Measurements from ENCODE around the gene PLD4. TPM values are rescaled to one million over a fixed set of nuclear protein-coding genes. Genes with fewer than 3 reads are reported as not detected.

The PLD4 gene, protein sequence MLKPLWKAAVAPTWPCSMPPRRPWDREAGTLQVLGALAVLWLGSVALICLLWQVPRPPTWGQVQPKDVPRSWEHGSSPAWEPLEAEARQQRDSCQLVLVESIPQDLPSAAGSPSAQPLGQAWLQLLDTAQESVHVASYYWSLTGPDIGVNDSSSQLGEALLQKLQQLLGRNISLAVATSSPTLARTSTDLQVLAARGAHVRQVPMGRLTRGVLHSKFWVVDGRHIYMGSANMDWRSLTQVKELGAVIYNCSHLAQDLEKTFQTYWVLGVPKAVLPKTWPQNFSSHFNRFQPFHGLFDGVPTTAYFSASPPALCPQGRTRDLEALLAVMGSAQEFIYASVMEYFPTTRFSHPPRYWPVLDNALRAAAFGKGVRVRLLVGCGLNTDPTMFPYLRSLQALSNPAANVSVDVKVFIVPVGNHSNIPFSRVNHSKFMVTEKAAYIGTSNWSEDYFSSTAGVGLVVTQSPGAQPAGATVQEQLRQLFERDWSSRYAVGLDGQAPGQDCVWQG
- under 1 TPM; 0.53 to 0.65 TPM for polyA plus RNA-seq

DNA sequence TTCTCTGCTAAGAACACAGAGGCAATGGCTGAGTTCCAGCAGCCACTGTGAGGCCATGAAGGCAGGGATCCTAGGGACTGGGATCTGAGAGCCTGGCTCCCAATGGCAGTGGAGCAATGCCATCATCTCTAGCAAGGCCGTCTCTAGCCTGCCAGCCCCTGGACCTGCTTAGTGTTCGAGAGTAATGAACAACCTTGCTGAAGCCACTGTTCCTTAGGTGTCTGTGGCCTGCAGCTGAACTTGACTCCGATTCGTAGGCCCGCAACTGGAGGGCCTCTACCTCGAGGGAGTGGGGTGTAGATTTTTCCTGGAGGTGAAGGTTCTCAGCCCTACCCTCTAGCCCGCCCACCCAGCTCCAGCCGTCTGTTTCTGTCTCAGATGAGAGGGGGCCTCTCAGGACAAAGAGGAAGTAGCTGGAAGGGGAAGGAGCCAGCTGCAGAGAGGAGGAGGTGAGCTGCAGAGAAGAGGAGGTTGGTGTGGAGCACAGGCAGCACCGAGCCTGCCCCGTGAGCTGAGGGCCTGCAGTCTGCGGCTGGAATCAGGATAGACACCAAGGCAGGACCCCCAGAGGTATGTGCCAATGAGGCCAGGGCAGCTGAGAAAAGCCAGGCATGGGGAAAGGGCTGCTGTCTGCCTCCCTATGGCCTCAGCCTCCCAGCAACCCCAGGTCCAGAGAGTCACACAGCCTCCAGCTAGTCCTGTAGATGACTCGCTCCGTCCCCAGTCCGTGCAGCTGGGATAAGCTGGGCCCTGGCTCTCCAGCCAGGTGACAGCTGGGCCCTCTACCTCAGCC is at the start of gene PLD4:
PLD4 (plus strand) TSS at position 459 of the 793 bp plus-strand sequence. CDS start 2,262 bp downstream, outside the sequence.
- Histone ChIP-seq H3K36me3 (ENCODE audit: control insufficient read depth in 2 of 2, insufficient read depth in 2 of 2, low read length in 1 of 2) (no peaks in the 10 kb centered on the region), H3K4me1 (ENCODE audit: control insufficient read depth in 2 of 2, insufficient read depth in 2 of 2, low read length in 1 of 2) (no peaks in the 10 kb centered on the region)
- WGBS, 2 donors, result 84 to 86% methylated on average over 14 of the region's 14 CpGs

DNA sequence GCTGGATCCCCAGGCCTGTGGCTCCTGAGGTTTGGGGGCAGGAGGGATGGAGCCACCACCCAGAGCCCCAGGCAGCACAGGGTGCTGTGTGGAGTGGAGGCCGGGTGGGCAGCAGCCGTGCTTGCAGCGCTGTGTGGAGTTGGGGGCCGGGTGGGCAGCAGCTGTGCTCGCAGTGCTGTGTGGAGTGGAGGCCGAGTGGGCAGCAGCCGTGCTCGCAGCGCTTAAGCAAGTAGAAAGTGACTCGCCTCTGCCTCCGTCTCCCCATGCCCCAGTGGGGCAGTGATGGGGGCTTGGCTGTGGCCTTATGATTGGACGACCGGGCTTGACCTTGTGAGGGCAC is 49.3 kb upstream of the PLD4 start:
- Histone ChIP-seq H3K4me3 (ENCODE audit: low read depth in 1 of 2, low read length in 2 of 2) (no peak overlapping the region), H3K4me1 (ENCODE audit: control insufficient read depth in 2 of 2, insufficient read depth in 2 of 2, low read length in 1 of 2) (peaks cover 9 to 38% of the 10 kb centered on the region in 2 donors), H3K27me3 (ENCODE audit: control insufficient read depth in 1 of 2, insufficient read depth in 2 of 2, low read length in 2 of 2) (no peaks in the 10 kb centered on the region), H3K27ac (ENCODE audit: low read depth in 2 of 2, low read length in 1 of 2) (no peak overlapping the region), H3K36me3 (ENCODE audit: control insufficient read depth in 2 of 2, insufficient read depth in 2 of 2, low read length in 1 of 2) (peaks cover 0 to 29% of the 10 kb centered on the region in 2 donors), H3K9me3 (ENCODE audit: control insufficient read depth in 2 of 2, insufficient read depth in 1 of 2, low read depth in 1 of 2, low read length in 1 of 2) (no peaks in the 10 kb centered on the region)
- 92 to 93% methylated on average over 13 of the region's 13 CpGs for WGBS, 2 donors

More for the DNA sequence above, at the start of gene PLD4:
- Histone ChIP-seq H3K9me3 (ENCODE audit: control insufficient read depth in 2 of 2, insufficient read depth in 1 of 2, low read depth in 1 of 2, low read length in 1 of 2) (peaks cover 0 to 5% of the 10 kb centered on the region in 2 donors), H3K27me3 (ENCODE audit: control insufficient read depth in 1 of 2, insufficient read depth in 2 of 2, low read length in 2 of 2) (no peaks in the 10 kb centered on the region), H3K27ac (ENCODE audit: low read depth in 2 of 2, low read length in 1 of 2) (no peak within 1 kb of the TSS), H3K4me3 (ENCODE audit: low read depth in 1 of 2, low read length in 2 of 2) (no peak within 1 kb of the TSS)

GRCh38 chr14:104875811-104876210 is 48.9 kb upstream of the PLD4 start:
- Histone ChIP-seq H3K27ac (ENCODE audit: low read depth in 2 of 2, low read length in 1 of 2) (no peak overlapping the region), H3K4me1 (ENCODE audit: control insufficient read depth in 2 of 2, insufficient read depth in 2 of 2, low read length in 1 of 2) (peaks cover 9 to 38% of the 10 kb centered on the region in 2 donors)
- WGBS, 2 donors, result 88 to 93% methylated on average over 7 to 8 of the region's 8 CpGs

DNA sequence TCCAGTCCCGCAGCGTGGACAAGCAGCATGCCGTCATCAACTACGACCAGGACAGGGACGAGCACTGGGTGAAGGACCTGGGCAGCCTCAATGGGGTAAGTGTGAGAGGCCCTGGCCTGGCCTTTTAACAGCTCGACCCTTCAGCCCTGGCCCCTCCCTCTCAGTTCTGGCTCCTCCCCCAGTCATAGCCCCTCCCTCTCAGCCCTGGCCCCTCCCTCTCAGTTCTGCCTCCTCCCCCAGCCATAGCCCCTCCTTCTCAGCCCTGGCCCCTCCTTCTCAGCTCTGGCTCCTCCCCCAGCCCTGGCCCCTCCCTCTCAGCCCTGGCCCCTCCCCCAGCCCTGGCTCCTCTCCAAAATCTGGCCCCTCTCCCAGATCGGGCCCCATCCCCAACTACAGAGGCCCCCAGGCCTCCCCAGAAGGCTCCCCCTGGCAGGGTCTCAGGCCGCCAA is 48.4 kb upstream of the PLD4 start:
- H3K4me1 ChIP-seq (ENCODE audit: control insufficient read depth in 2 of 2, insufficient read depth in 2 of 2, low read length in 1 of 2), result peaks cover 9 to 38% of the 10 kb centered on the region in 2 donors
- no peak overlapping the region for H3K4me3 ChIP-seq (ENCODE audit: low read depth in 1 of 2, low read length in 2 of 2)
- peaks cover 0 to 34% of the 10 kb centered on the region in 2 donors for H3K36me3 ChIP-seq (ENCODE audit: control insufficient read depth in 2 of 2, insufficient read depth in 2 of 2, low read length in 1 of 2)
- no peaks in the 10 kb centered on the region for H3K9me3 ChIP-seq (ENCODE audit: control insufficient read depth in 2 of 2, insufficient read depth in 1 of 2, low read depth in 1 of 2, low read length in 1 of 2)
- no peaks in the 10 kb centered on the region for H3K27me3 ChIP-seq (ENCODE audit: control insufficient read depth in 1 of 2, insufficient read depth in 2 of 2, low read length in 2 of 2)
- 76 to 90% methylated on average over 8 of the region's 8 CpGs for WGBS, 2 donors
- H3K27ac ChIP-seq (ENCODE audit: low read depth in 2 of 2, low read length in 1 of 2), result no peak overlapping the region

More at GRCh38 chr14:104875811-104876210, 48.9 kb upstream of the PLD4 start:
- Histone ChIP-seq H3K9me3 (ENCODE audit: control insufficient read depth in 2 of 2, insufficient read depth in 1 of 2, low read depth in 1 of 2, low read length in 1 of 2) (no peaks in the 10 kb centered on the region), H3K27me3 (ENCODE audit: control insufficient read depth in 1 of 2, insufficient read depth in 2 of 2, low read length in 2 of 2) (no peaks in the 10 kb centered on the region), H3K36me3 (ENCODE audit: control insufficient read depth in 2 of 2, insufficient read depth in 2 of 2, low read length in 1 of 2) (peaks cover 0 to 31% of the 10 kb centered on the region in 2 donors), H3K4me3 (ENCODE audit: low read depth in 1 of 2, low read length in 2 of 2) (no peak overlapping the region)

GRCh38 chr14:104877066-104877805 is 47.4 kb upstream of the PLD4 start:
- no peaks in the 10 kb centered on the region for H3K9me3 ChIP-seq (ENCODE audit: control insufficient read depth in 2 of 2, insufficient read depth in 1 of 2, low read depth in 1 of 2, low read length in 1 of 2)
- H3K27ac ChIP-seq (ENCODE audit: low read depth in 2 of 2, low read length in 1 of 2), result no peak overlapping the region
- WGBS, 2 donors, result 80 to 84% methylated on average over 13 to 14 of the region's 14 CpGs
- no peak overlapping the region for H3K4me3 ChIP-seq (ENCODE audit: low read depth in 1 of 2, low read length in 2 of 2)
- H3K36me3 ChIP-seq (ENCODE audit: control insufficient read depth in 2 of 2, insufficient read depth in 2 of 2, low read length in 1 of 2), result peaks cover 0 to 34% of the 10 kb centered on the region in 2 donors
- peaks cover 9 to 40% of the 10 kb centered on the region in 2 donors for H3K4me1 ChIP-seq (ENCODE audit: control insufficient read depth in 2 of 2, insufficient read depth in 2 of 2, low read length in 1 of 2)
- H3K27me3 ChIP-seq (ENCODE audit: control insufficient read depth in 1 of 2, insufficient read depth in 2 of 2, low read length in 2 of 2), result no peaks in the 10 kb centered on the region

DNA sequence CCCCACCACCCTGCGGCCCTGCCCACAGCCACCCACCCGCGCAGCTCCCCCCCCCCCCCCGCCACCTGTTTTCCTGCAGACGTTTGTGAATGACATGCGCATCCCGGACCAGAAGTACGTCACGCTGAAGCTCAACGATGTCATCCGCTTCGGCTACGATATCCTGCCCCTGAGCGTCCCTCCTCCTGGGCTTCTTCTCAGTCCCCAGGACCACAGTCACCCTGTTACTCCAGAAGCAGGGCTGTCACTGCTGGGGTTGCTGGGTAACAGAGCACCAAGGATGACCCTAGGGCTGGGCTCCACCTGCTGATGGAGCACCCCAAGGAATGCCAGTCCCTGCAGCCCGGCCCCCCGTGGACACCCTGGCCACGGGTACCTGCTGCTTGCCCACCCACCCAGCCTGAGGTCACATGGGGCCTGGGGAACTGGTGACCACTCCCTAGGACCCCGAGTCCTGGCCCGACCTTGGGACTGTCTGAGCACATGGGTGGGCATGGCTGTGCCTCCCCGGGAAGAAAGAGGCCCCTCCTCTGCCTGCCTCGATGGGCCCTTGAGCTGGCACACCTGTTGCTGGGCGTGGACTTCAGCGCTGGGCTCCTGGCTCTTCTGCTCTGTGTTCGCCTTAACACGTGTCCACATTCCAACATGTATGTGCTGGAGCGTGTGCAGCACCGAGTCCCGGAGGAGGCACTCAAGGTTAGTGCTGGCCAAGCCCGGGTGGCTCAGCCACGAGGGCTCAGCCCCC is 46.7 kb upstream of the PLD4 start:
- no peak overlapping the region for H3K27ac ChIP-seq (ENCODE audit: low read depth in 2 of 2, low read length in 1 of 2)
- no peak overlapping the region for H3K4me3 ChIP-seq (ENCODE audit: low read depth in 1 of 2, low read length in 2 of 2)
- H3K9me3 ChIP-seq (ENCODE audit: control insufficient read depth in 2 of 2, insufficient read depth in 1 of 2, low read depth in 1 of 2, low read length in 1 of 2), result no peaks in the 10 kb centered on the region
- H3K4me1 ChIP-seq (ENCODE audit: control insufficient read depth in 2 of 2, insufficient read depth in 2 of 2, low read length in 1 of 2), result peaks cover 7 to 40% of the 10 kb centered on the region in 2 donors
- WGBS, 2 donors, result 65 to 72% methylated on average over 28 to 30 of the region's 30 CpGs
- no peaks in the 10 kb centered on the region for H3K27me3 ChIP-seq (ENCODE audit: control insufficient read depth in 1 of 2, insufficient read depth in 2 of 2, low read length in 2 of 2)
- H3K36me3 ChIP-seq (ENCODE audit: control insufficient read depth in 2 of 2, insufficient read depth in 2 of 2, low read length in 1 of 2), result peaks cover 0 to 35% of the 10 kb centered on the region in 2 donors

GRCh38 chr14:104878582-104878981 is 46.1 kb upstream of the PLD4 start:
- no peaks in the 10 kb centered on the region for H3K9me3 ChIP-seq (ENCODE audit: control insufficient read depth in 2 of 2, insufficient read depth in 1 of 2, low read depth in 1 of 2, low read length in 1 of 2)
- 82 to 85% methylated on average over 13 to 14 of the region's 14 CpGs for WGBS, 2 donors
- peaks cover 2 to 41% of the 10 kb centered on the region in 2 donors for H3K36me3 ChIP-seq (ENCODE audit: control insufficient read depth in 2 of 2, insufficient read depth in 2 of 2, low read length in 1 of 2)
- no peaks in the 10 kb centered on the region for H3K27me3 ChIP-seq (ENCODE audit: control insufficient read depth in 1 of 2, insufficient read depth in 2 of 2, low read length in 2 of 2)
- H3K27ac ChIP-seq (ENCODE audit: low read depth in 2 of 2, low read length in 1 of 2), result no peak overlapping the region
- no peak overlapping the region for H3K4me3 ChIP-seq (ENCODE audit: low read depth in 1 of 2, low read length in 2 of 2)
- peaks cover 2 to 39% of the 10 kb centered on the region in 2 donors for H3K4me1 ChIP-seq (ENCODE audit: control insufficient read depth in 2 of 2, insufficient read depth in 2 of 2, low read length in 1 of 2)

DNA sequence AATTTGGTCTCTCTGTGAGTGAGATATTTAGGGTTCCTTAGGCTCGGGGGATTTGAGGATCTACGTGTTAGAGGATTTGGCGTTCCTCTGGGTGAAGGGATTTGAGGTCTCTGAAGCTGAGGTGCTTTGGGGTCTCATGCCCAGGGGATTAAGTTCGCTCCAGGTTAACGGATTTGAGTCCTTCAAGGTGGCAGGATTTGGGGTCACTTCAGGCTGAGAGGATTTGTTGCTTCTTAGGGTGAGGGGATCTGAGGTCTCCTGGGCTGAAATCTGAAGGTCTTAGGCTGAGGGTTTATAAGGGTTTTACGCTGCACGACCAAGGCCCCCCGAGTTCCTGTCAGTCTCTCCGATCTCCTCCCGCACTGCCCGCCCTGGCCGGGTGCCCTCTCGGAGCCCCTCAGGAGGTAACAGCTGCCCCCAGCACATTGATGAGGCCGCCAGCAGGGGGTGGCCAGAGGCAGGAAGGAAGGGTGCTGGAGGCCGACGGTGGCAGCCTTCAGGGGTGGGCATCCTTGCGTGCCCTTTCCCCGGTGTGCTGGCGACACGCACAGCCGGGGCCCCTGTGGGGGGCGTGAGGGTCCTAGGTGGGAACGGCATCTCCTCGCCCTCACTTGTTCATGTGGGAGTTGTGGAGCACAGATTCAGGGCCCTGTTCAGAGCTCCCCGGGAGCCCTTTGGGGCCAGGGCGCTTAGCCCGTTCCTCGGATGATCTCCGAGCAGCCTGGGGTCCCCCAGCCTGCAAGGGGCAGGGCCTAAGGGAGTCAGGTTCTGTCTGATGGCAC is 45.3 kb upstream of the PLD4 start:
- H3K36me3 ChIP-seq (ENCODE audit: control insufficient read depth in 2 of 2, insufficient read depth in 2 of 2, low read length in 1 of 2), result peaks cover 3 to 47% of the 10 kb centered on the region in 2 donors
- WGBS, 2 donors, result 85 to 86% methylated on average over 29 of the region's 29 CpGs
- peaks cover 2 to 31% of the 10 kb centered on the region in 2 donors for H3K4me1 ChIP-seq (ENCODE audit: control insufficient read depth in 2 of 2, insufficient read depth in 2 of 2, low read length in 1 of 2)
- no peak overlapping the region for H3K4me3 ChIP-seq (ENCODE audit: low read depth in 1 of 2, low read length in 2 of 2)
- H3K9me3 ChIP-seq (ENCODE audit: control insufficient read depth in 2 of 2, insufficient read depth in 1 of 2, low read depth in 1 of 2, low read length in 1 of 2), result no peaks in the 10 kb centered on the region
- no peak overlapping the region for H3K27ac ChIP-seq (ENCODE audit: low read depth in 2 of 2, low read length in 1 of 2)
- no peaks in the 10 kb centered on the region for H3K27me3 ChIP-seq (ENCODE audit: control insufficient read depth in 1 of 2, insufficient read depth in 2 of 2, low read length in 2 of 2)

Measured in esophagus (tissue), 2 donors.